OCI-LY1 (cell line): ENCODE data around the gene E2F4.

Experiments
- H2AFZ ChIP-seq: fragments of 200-600 bp; sonication (generic), shearing (Covaris generic); 2 replicates; pipeline ENCODE4 v1.6.0; 2014; ENCODE audit warnings: antibody characterized with exemption, mild to moderate bottlenecking, low read length
- H3F3A ChIP-seq: fragments of 200-600 bp; sonication (generic), shearing (Covaris generic); 2 replicates; pipeline ENCODE4 v1.6.0; 2014; ENCODE audit warnings: mild to moderate bottlenecking, antibody characterized with exemption, low read length, moderate library complexity; ENCODE audit not compliant: insufficient read depth
- H3K27ac ChIP-seq: fragments of 200-600 bp; sonication (generic); 2 replicates; pipeline ENCODE4 v1.5.1; 2014; ENCODE audit warnings: low read length, mixed run types, mild to moderate bottlenecking, low read depth; ENCODE audit not compliant: poor library complexity, severe bottlenecking
- H3K27me3 ChIP-seq: fragments of 200-600 bp; sonication (generic); 2 replicates; pipeline ENCODE4 v1.6.0; 2014; ENCODE audit warnings: antibody characterized with exemption, mild to moderate bottlenecking, low read length, moderate library complexity; ENCODE audit not compliant: insufficient read depth
- H3K36me3 ChIP-seq: fragments of 200-600 bp; sonication (generic); 2 replicates; pipeline ENCODE4 v1.6.1; 2014; ENCODE audit warnings: mild to moderate bottlenecking, antibody characterized with exemption, low read length, moderate library complexity, mixed read lengths; ENCODE audit not compliant: insufficient read depth
- H3K4me1 ChIP-seq: fragments of 200-600 bp; sonication (generic); 2 replicates; pipeline ENCODE4 v1.5.1; 2014; ENCODE audit warnings: mild to moderate bottlenecking, low read length, moderate library complexity; ENCODE audit not compliant: insufficient read depth, severe bottlenecking
- H3K4me2 ChIP-seq: fragments of 200-600 bp; sonication (generic), shearing (Covaris generic); 2 replicates; pipeline ENCODE4 v1.6.1; 2014; ENCODE audit warnings: low read length
- H3K4me3 ChIP-seq: fragments of 200-600 bp; sonication (generic); 2 replicates; pipeline ENCODE4 v1.5.1; 2014; ENCODE audit warnings: low read length, low read depth, mild to moderate bottlenecking, mixed read lengths; ENCODE audit not compliant: poor library complexity, severe bottlenecking
- H3K79me2 ChIP-seq: fragments of 200-600 bp; shearing (Covaris generic); 2 replicates; pipeline ENCODE4 v1.6.1; 2016; ENCODE audit warnings: mixed run types, low read length, mixed read lengths; ENCODE audit not compliant: insufficient read depth
- H3K9ac ChIP-seq: fragments of 200-600 bp; sonication (generic), shearing (Covaris generic); 2 replicates; pipeline ENCODE4 v1.6.1; 2014; ENCODE audit warnings: mild to moderate bottlenecking, low read length, mixed read lengths
- H3K9me2 ChIP-seq: fragments of 200-600 bp; sonication (generic), shearing (Covaris generic); 2 replicates; pipeline ENCODE4 v1.6.1; 2014; ENCODE audit warnings: low read depth, mild to moderate bottlenecking, low read length, mixed read lengths
- H3K9me3 ChIP-seq: fragments of 200-600 bp; shearing (Covaris generic); 2 replicates; pipeline ENCODE4 v1.6.1; 2014; ENCODE audit warnings: low read length, mixed read lengths
- H4K20me1 ChIP-seq: fragments of 200-600 bp; sonication (generic), shearing (Covaris generic); 2 replicates; pipeline ENCODE4 v1.6.0; 2016; ENCODE audit warnings: mild to moderate bottlenecking, low read length; ENCODE audit not compliant: insufficient read depth
- CTCF ChIP-seq: fragments of 200-600 bp; sonication (generic), shearing (Covaris generic); IDR thresholded peaks from 2 replicates; pipeline ENCODE4 v1.5.1; 2017; ENCODE audit warnings: mild to moderate bottlenecking, antibody characterized with exemption, low read length, moderate library complexity, mixed read lengths
- EZH2 ChIP-seq: fragments of 200-600 bp; sonication (generic), shearing (Covaris generic); IDR thresholded peaks from 2 replicates; pipeline ENCODE4 v1.8.0; 2017; ENCODE audit warnings: borderline replicate concordance, mixed run types, mild to moderate bottlenecking, antibody characterized with exemption, low read length, moderate library complexity, mixed read lengths

The E2F4 gene

GRCh38 chr16:67242138-67242730, 50.3 kb downstream of the E2F4 start:
- Histone ChIP-seq H3K4me1 (peaks cover 23% of the 10 kb centered on the region), H4K20me1 (no peaks in the 10 kb centered on the region), H3K4me3 (no peak overlapping the region), H3K27ac (no peak overlapping the region), H3K9me2 (no peaks in the 10 kb centered on the region), H3K4me2 (no peak overlapping the region), H3K9ac (no peak overlapping the region), H3F3A (no peaks in the 10 kb centered on the region), H3K9me3 (no peaks in the 10 kb centered on the region), H3K79me2 (no peaks in the 10 kb centered on the region), H3K36me3 (no peaks in the 10 kb centered on the region), H3K27me3 (no peaks in the 10 kb centered on the region), H2AFZ (no peak overlapping the region)
- TF ChIP-seq CTCF: no peak
- no peak for TF ChIP-seq EZH2

GRCh38 chr16:67243481-67243880, 51.5 kb downstream of the E2F4 start:
- Histone ChIP-seq H3F3A (no peaks in the 10 kb centered on the region), H2AFZ (no peak overlapping the region), H3K9ac (no peak overlapping the region), H3K9me2 (no peaks in the 10 kb centered on the region), H3K4me1 (peaks cover 33% of the 10 kb centered on the region), H3K36me3 (no peaks in the 10 kb centered on the region), H3K79me2 (no peaks in the 10 kb centered on the region), H3K27ac (no peak overlapping the region), H3K4me2 (no peak overlapping the region), H4K20me1 (no peaks in the 10 kb centered on the region), H3K9me3 (no peaks in the 10 kb centered on the region), H3K27me3 (no peaks in the 10 kb centered on the region), H3K4me3 (no peak overlapping the region)
- TF ChIP-seq CTCF: no peak
- no peak for TF ChIP-seq EZH2

- Histone ChIP-seq H3K4me1 (peaks cover 36% of the 10 kb centered on the region), H3K27ac (no peak overlapping the region), H3K4me3 (no peak overlapping the region), H2AFZ (no peak overlapping the region), H3K27me3 (no peaks in the 10 kb centered on the region), H3K36me3 (no peaks in the 10 kb centered on the region), H4K20me1 (no peaks in the 10 kb centered on the region), H3F3A (no peaks in the 10 kb centered on the region), H3K4me2 (no peak overlapping the region; the same call in 1 of the 2 replicates), H3K9ac (no peak overlapping the region), H3K9me3 (no peaks in the 10 kb centered on the region), H3K9me2 (no peaks in the 10 kb centered on the region), H3K79me2 (no peaks in the 10 kb centered on the region)
- TF ChIP-seq CTCF (no peak), EZH2 (no peak)
Measured at GRCh38 chr16:67244387-67245185, 52.6 kb downstream of the E2F4 start.
